Neural crest cell (in vitro differentiated cells): ENCODE data around the gene SYNPO2. TPM values are rescaled to one million over a fixed set of nuclear protein-coding genes. Genes with fewer than 3 reads are reported as not detected.

ENCODE experiments used
- DNase-seq: peaks from one replicate; pipeline ENCODE4 v3.0.0; 2021; ENCODE audit warnings: low read depth, mixed read lengths, low spot score
- H3K27ac Mint-ChIP-seq: one replicate; pipeline ENCODE4 v1.8.0; 2021; ENCODE audit warnings: mild to moderate bottlenecking, mixed read lengths; ENCODE audit not compliant: unreplicated experiment
- H3K27me3 Mint-ChIP-seq: 2 replicates; pipeline ENCODE4 v1.8.0; 2021; ENCODE audit warnings: low read depth, mild to moderate bottlenecking, mixed read lengths
- H3K36me3 Mint-ChIP-seq: 2 replicates; pipeline ENCODE4 v1.8.0; 2021; ENCODE audit warnings: low read depth, mild to moderate bottlenecking, mixed read lengths
- H3K4me1 Mint-ChIP-seq: 2 replicates; pipeline ENCODE4 v1.8.0; 2021; ENCODE audit warnings: mixed read lengths
- H3K4me3 Mint-ChIP-seq: one replicate; pipeline ENCODE4 v1.8.0; 2021; ENCODE audit warnings: mild to moderate bottlenecking, mixed read lengths
- H3K9me3 Mint-ChIP-seq: 2 replicates; pipeline ENCODE4 v1.8.0; 2021; ENCODE audit warnings: mixed read lengths
- CTCF ChIP-seq: fragments of 200-600 bp; sonication (generic); conservative IDR thresholded peaks from 2 replicates; pipeline ENCODE4 v1.5.0; 2021; ENCODE audit warnings: antibody characterized with exemption, mild to moderate bottlenecking
- total RNA-seq: library from RNA; stranded (reverse); gene quantifications from 2 replicates; pipeline ENCODE4 v1.2.1, GENCODE V29; 2021

SYNPO2 gene
- total RNA-seq, 1 donor from 2014 or later, result 0.07 TPM

- H3K27ac Mint-ChIP-seq, result no peak overlapping the region
- no peak for DNase-seq
- no peaks in the 10 kb centered on the region for H3K36me3 Mint-ChIP-seq
- H3K27me3 Mint-ChIP-seq, result peaks cover 12% of the 10 kb centered on the region
- no peak for TF ChIP-seq CTCF
- no peak overlapping the region for H3K4me3 Mint-ChIP-seq
- H3K9me3 Mint-ChIP-seq, result no peaks in the 10 kb centered on the region
- peaks cover 6% of the 10 kb centered on the region for H3K4me1 Mint-ChIP-seq
These were observed 43.1 kb upstream of the SYNPO2 start for GRCh38 chr4:118845552-118846050.

GRCh38 chr4:118846979-118847378 lies 41.7 kb upstream of the SYNPO2 start:
- H3K9me3 Mint-ChIP-seq, result no peaks in the 10 kb centered on the region
- no peak for DNase-seq
- no peaks in the 10 kb centered on the region for H3K36me3 Mint-ChIP-seq

GRCh38 chr4:118848242-118848641 lies 40.4 kb upstream of the SYNPO2 start:
- Mint-ChIP-seq H3K27ac (no peak overlapping the region), H3K4me1 (peaks cover 6% of the 10 kb centered on the region), H3K4me3 (no peak overlapping the region), H3K36me3 (no peaks in the 10 kb centered on the region), H3K27me3 (peaks cover 21% of the 10 kb centered on the region), H3K9me3 (no peaks in the 10 kb centered on the region)
- TF ChIP-seq CTCF, result no peak
- no peak for DNase-seq

More at GRCh38 chr4:118846979-118847378, 41.7 kb upstream of the SYNPO2 start:
- no peak overlapping the region for H3K27ac Mint-ChIP-seq
- H3K4me1 Mint-ChIP-seq, result peaks cover 6% of the 10 kb centered on the region
- peaks cover 16% of the 10 kb centered on the region for H3K27me3 Mint-ChIP-seq
- no peak overlapping the region for H3K4me3 Mint-ChIP-seq
- TF ChIP-seq CTCF, result no peak

GRCh38 chr4:118848901-118849300 lies 39.8 kb upstream of the SYNPO2 start:
- H3K27me3 Mint-ChIP-seq, result peaks cover 21% of the 10 kb centered on the region
- no peak for DNase-seq
- no peak overlapping the region for H3K27ac Mint-ChIP-seq
- H3K4me1 Mint-ChIP-seq, result peaks cover 6% of the 10 kb centered on the region
- no peaks in the 10 kb centered on the region for H3K9me3 Mint-ChIP-seq
- no peak for TF ChIP-seq CTCF
- no peaks in the 10 kb centered on the region for H3K36me3 Mint-ChIP-seq
- no peak overlapping the region for H3K4me3 Mint-ChIP-seq

GRCh38 chr4:118849867-118850487 lies 38.7 kb upstream of the SYNPO2 start:
- H3K27ac Mint-ChIP-seq, result no peak overlapping the region
- no peaks in the 10 kb centered on the region for H3K9me3 Mint-ChIP-seq
- TF ChIP-seq CTCF, result no peak
- H3K27me3 Mint-ChIP-seq, result peaks cover 21% of the 10 kb centered on the region
- peaks cover 6% of the 10 kb centered on the region for H3K4me1 Mint-ChIP-seq
- no peak for DNase-seq
- no peaks in the 10 kb centered on the region for H3K36me3 Mint-ChIP-seq
- H3K4me3 Mint-ChIP-seq, result no peak overlapping the region
